HepG2 (cell line): ENCODE measurements around the gene MT1A. TPM values are rescaled to one million over a fixed set of nuclear protein-coding genes. Genes with fewer than 3 reads are reported as not detected.

Experiments
- ARNT ChIP-seq: fragments of 450-650 bp; IDR thresholded peaks from 2 replicates; pipeline ENCODE4 v1.6.1; 2017
- ARNT2 ChIP-seq: sonication (generic); formaldehyde crosslinking; IDR thresholded peaks from 2 replicates; pipeline ENCODE4 v1.8.0; 2022; ENCODE audit warnings: mild to moderate bottlenecking, low read depth, missing genetic modification reagents, moderate library complexity
- JDP2 ChIP-seq: sonication (generic); formaldehyde crosslinking; IDR thresholded peaks from 2 replicates; pipeline ENCODE4 v1.8.1; 2022; ENCODE audit warnings: missing genetic modification reagents, borderline replicate concordance
- KLF12 ChIP-seq: sonication (generic); formaldehyde crosslinking; IDR thresholded peaks from 2 replicates; pipeline ENCODE4 v1.4.0; 2020; ENCODE audit warnings: missing genetic modification reagents, borderline replicate concordance
- MED13 ChIP-seq: sonication (generic); formaldehyde crosslinking; IDR thresholded peaks from 2 replicates; pipeline ENCODE4 v1.5.0; 2020; ENCODE audit warnings: missing genetic modification reagents
- MZF1 ChIP-seq: sonication (generic); formaldehyde crosslinking; IDR thresholded peaks from 2 replicates; pipeline ENCODE4 v1.8.1; 2023; ENCODE audit warnings: mild to moderate bottlenecking, missing genetic modification reagents, borderline replicate concordance
- NFIC ChIP-seq: IDR thresholded peaks from 2 replicates; pipeline ENCODE4 v1.6.1; 2012; ENCODE audit warnings: mild to moderate bottlenecking, low read length, inconsistent platforms
- NFYB ChIP-seq: sonication (generic); formaldehyde crosslinking; IDR thresholded peaks from 2 replicates; pipeline ENCODE4 v1.4.0; 2020; ENCODE audit warnings: missing genetic modification reagents
- SYNCRIP ChIP-seq: fragments of 200-400 bp; formaldehyde crosslinking; IDR thresholded peaks from 2 replicates; pipeline ENCODE4 v1.6.1; 2018; ENCODE audit warnings: mild to moderate bottlenecking, low read depth, low read length; ENCODE audit not compliant: insufficient read depth
- THAP8 ChIP-seq: sonication (generic); formaldehyde crosslinking; IDR thresholded peaks from 2 replicates; pipeline ENCODE4 v1.5.1; 2020; ENCODE audit warnings: missing genetic modification reagents, mild to moderate bottlenecking, borderline replicate concordance
- YEATS4 ChIP-seq: sonication (generic); formaldehyde crosslinking; IDR thresholded peaks from 2 replicates; pipeline ENCODE4 v1.4.0; 2020; ENCODE audit warnings: missing genetic modification reagents, borderline replicate concordance
- ZBTB3 ChIP-seq: sonication (generic); formaldehyde crosslinking; IDR thresholded peaks from 2 replicates; pipeline ENCODE4 v1.4.0; 2020; ENCODE audit warnings: low read depth, mild to moderate bottlenecking, moderate library complexity, missing genetic modification reagents, borderline replicate concordance
- ZFP82 ChIP-seq: sonication (generic); formaldehyde crosslinking; IDR thresholded peaks from 2 replicates; pipeline ENCODE4 v1.5.1; 2020; ENCODE audit warnings: mild to moderate bottlenecking, missing genetic modification reagents, borderline replicate concordance
- ZNF468 ChIP-seq: sonication (generic); formaldehyde crosslinking; IDR thresholded peaks from 2 replicates; pipeline ENCODE4 v1.8.0; 2022; ENCODE audit warnings: mild to moderate bottlenecking, moderate library complexity, missing genetic modification reagents
- ZNF644 ChIP-seq: IDR thresholded peaks from 2 replicates; pipeline ENCODE4 v1.6.1; 2016; ENCODE audit warnings: low read depth
- ZNF709 ChIP-seq: sonication (generic); formaldehyde crosslinking; IDR thresholded peaks from 2 replicates; pipeline ENCODE4 v1.5.0; 2020; ENCODE audit warnings: mild to moderate bottlenecking, missing genetic modification reagents
- ZNF879 ChIP-seq: sonication (generic); formaldehyde crosslinking; IDR thresholded peaks from 2 replicates; pipeline ENCODE4 v1.8.1; 2023; ENCODE audit warnings: missing genetic modification reagents
- ZSCAN20 ChIP-seq: sonication (generic); formaldehyde crosslinking; IDR thresholded peaks from 2 replicates; pipeline ENCODE4 v1.4.0; 2020; ENCODE audit warnings: missing genetic modification reagents, mild to moderate bottlenecking, borderline replicate concordance
- ZSCAN25 ChIP-seq: sonication (generic); formaldehyde crosslinking; IDR thresholded peaks from 2 replicates; pipeline ENCODE4 v1.8.0; 2022; ENCODE audit warnings: mild to moderate bottlenecking, missing genetic modification reagents
- polyA plus RNA-seq, 8 experiments: library from polyadenylated mRNA; depleted of rRNA in 3 of 8; stranded (reverse) in 7 of 8; unstranded in 1 of 8; fragments of >200 nt; fragmentation: Illumina TruSeq in 4 of 8; extraction: Trizol in 4 of 8; gene quantifications; 2 replicates each; pipeline versions ENCODE4 v1.2.1 to v1.2.3, GENCODE V29; 2011 to 2016; ENCODE audit warnings: low read depth in 4 of 8, missing spikeins in 1 of 8, mixed read lengths in 1 of 8; ENCODE audit not compliant: insufficient read depth in 1 of 8
- total RNA-seq, 5 experiments: library from RNA; depleted of rRNA; stranded (reverse); fragments of >200 nt; fragmentation: Illumina TruSeq; extraction: Trizol; gene quantifications; 2 replicates each; pipeline ENCODE4 v1.2.3, GENCODE V29; 2016; ENCODE audit warnings: low read depth in 1 of 5
- TF ChIP-seq, protein P1 (sequence below): sonication (generic); formaldehyde crosslinking; IDR thresholded peaks from 2 replicates; pipeline ENCODE4 v1.4.0; 2020; ENCODE audit warnings: missing genetic modification reagents
- TF ChIP-seq, protein P2 (sequence below): sonication (generic); formaldehyde crosslinking; IDR thresholded peaks from 2 replicates; pipeline ENCODE4 v1.5.1; 2020; ENCODE audit warnings: mild to moderate bottlenecking, missing genetic modification reagents, borderline replicate concordance

The MT1A gene
- total and polyA plus RNA-seq, 2 of the 13 experiments (the other 11 are each of a cell fraction or from before 2014, with no cell fraction given), result 8.3 to 10.4 TPM

DNA sequence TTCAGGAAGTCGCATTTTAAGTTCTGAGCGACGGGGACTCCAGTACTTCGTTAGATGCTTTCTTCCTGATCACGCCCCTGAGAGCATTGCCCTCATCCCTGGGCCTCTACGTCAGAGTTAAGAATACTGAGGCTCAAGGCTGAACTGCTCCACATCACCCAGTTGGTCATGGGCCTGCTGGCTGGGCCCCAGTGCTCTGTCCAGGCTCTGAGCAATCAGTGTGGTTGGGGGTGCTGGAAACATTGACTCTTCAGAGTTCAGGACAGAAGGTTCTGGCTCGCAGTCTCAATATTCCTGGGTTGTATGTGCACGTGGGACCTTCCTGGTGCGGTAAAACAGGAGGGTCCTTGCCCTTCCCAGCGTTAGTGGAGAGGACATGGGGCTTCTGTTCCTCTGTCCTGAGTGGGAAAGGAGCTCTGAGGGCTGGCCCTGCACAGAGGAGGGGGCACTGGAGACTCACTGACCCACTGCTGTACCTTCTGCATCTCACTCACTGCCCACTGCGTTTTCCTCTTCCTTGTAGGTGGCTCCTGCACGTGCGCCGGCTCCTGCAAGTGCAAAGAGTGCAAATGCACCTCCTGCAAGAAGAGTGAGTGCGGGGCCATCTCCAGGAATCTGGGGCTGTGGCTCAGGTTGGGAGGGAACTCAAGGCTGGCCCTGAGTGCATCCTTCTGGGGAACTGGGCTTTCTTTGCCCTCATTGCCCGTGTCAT is 12.4 kb upstream of the MT1A start (continued):
- TF ChIP-seq, protein P1, sequence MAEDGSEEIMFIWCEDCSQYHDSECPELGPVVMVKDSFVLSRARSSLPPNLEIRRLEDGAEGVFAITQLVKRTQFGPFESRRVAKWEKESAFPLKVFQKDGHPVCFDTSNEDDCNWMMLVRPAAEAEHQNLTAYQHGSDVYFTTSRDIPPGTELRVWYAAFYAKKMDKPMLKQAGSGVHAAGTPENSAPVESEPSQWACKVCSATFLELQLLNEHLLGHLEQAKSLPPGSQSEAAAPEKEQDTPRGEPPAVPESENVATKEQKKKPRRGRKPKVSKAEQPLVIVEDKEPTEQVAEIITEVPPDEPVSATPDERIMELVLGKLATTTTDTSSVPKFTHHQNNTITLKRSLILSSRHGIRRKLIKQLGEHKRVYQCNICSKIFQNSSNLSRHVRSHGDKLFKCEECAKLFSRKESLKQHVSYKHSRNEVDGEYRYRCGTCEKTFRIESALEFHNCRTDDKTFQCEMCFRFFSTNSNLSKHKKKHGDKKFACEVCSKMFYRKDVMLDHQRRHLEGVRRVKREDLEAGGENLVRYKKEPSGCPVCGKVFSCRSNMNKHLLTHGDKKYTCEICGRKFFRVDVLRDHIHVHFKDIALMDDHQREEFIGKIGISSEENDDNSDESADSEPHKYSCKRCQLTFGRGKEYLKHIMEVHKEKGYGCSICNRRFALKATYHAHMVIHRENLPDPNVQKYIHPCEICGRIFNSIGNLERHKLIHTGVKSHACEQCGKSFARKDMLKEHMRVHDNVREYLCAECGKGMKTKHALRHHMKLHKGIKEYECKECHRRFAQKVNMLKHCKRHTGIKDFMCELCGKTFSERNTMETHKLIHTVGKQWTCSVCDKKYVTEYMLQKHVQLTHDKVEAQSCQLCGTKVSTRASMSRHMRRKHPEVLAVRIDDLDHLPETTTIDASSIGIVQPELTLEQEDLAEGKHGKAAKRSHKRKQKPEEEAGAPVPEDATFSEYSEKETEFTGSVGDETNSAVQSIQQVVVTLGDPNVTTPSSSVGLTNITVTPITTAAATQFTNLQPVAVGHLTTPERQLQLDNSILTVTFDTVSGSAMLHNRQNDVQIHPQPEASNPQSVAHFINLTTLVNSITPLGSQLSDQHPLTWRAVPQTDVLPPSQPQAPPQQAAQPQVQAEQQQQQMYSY, result no peak
- no peak for TF ChIP-seq ZNF709
- TF ChIP-seq ZSCAN20 (CRISPR knock-in tag), result no peak
- no peak for TF ChIP-seq ZNF468 (CRISPR knock-in tag)
- TF ChIP-seq ZNF879, result 0 out of 2 replicates have a peak, but pooled peaks have one; percentile 20
- no peak for TF ChIP-seq JDP2 (CRISPR knock-in tag)
- no peak for TF ChIP-seq ARNT
- no peak for TF ChIP-seq ZNF644
- no peak for TF ChIP-seq SYNCRIP
- no peak for TF ChIP-seq MZF1 (CRISPR knock-in tag)
- TF ChIP-seq, protein P2, sequence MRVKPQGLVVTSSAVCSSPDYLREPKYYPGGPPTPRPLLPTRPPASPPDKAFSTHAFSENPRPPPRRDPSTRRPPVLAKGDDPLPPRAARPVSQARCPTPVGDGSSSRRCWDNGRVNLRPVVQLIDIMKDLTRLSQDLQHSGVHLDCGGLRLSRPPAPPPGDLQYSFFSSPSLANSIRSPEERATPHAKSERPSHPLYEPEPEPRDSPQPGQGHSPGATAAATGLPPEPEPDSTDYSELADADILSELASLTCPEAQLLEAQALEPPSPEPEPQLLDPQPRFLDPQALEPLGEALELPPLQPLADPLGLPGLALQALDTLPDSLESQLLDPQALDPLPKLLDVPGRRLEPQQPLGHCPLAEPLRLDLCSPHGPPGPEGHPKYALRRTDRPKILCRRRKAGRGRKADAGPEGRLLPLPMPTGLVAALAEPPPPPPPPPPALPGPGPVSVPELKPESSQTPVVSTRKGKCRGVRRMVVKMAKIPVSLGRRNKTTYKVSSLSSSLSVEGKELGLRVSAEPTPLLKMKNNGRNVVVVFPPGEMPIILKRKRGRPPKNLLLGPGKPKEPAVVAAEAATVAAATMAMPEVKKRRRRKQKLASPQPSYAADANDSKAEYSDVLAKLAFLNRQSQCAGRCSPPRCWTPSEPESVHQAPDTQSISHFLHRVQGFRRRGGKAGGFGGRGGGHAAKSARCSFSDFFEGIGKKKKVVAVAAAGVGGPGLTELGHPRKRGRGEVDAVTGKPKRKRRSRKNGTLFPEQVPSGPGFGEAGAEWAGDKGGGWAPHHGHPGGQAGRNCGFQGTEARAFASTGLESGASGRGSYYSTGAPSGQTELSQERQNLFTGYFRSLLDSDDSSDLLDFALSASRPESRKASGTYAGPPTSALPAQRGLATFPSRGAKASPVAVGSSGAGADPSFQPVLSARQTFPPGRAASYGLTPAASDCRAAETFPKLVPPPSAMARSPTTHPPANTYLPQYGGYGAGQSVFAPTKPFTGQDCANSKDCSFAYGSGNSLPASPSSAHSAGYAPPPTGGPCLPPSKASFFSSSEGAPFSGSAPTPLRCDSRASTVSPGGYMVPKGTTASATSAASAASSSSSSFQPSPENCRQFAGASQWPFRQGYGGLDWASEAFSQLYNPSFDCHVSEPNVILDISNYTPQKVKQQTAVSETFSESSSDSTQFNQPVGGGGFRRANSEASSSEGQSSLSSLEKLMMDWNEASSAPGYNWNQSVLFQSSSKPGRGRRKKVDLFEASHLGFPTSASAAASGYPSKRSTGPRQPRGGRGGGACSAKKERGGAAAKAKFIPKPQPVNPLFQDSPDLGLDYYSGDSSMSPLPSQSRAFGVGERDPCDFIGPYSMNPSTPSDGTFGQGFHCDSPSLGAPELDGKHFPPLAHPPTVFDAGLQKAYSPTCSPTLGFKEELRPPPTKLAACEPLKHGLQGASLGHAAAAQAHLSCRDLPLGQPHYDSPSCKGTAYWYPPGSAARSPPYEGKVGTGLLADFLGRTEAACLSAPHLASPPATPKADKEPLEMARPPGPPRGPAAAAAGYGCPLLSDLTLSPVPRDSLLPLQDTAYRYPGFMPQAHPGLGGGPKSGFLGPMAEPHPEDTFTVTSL (CRISPR knock-in tag), result no peak
- TF ChIP-seq THAP8, result no peak
- TF ChIP-seq NFIC, result no peak
- no peak for TF ChIP-seq NFYB (CRISPR knock-in tag)
- no peak; the same call in 1 of the 2 replicates for TF ChIP-seq KLF12 (CRISPR knock-in tag)
- TF ChIP-seq ZSCAN25 (CRISPR knock-in tag), result 0 out of 2 replicates have a peak, but pooled peaks have one; percentile 47
- TF ChIP-seq YEATS4 (CRISPR knock-in tag), result no peak
- TF ChIP-seq ZFP82 (CRISPR knock-in tag), result no peak
- TF ChIP-seq ARNT2 (CRISPR knock-in tag), result no peak
- 0 out of 2 replicates have a peak, but pooled peaks have one; percentile 9 for TF ChIP-seq ZBTB3 (CRISPR knock-in tag)
- no peak for TF ChIP-seq MED13 (CRISPR knock-in tag)
